Measurements from ENCODE around the gene MORC2.

DNA sequence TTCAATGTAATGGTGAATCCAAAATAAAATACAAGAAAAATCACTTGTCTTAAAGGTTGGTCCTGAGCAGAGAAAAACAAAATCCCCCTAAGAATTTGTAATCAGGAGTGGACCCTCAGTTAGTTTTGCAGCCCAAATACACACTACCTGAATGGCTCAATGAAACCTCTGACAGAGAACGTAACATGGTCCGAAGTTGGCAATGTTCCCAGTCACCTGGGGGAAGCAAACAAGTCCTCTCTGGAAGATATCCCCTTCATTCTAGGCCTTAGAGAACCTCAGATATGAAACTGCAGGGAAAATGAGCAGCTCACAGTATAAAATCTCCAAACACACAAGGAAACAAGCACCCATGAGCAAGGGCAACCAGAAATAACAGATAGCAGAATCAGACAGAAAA is 58.2 kb downstream of the MORC2 start:
- TF ChIP-seq, protein P1, sequence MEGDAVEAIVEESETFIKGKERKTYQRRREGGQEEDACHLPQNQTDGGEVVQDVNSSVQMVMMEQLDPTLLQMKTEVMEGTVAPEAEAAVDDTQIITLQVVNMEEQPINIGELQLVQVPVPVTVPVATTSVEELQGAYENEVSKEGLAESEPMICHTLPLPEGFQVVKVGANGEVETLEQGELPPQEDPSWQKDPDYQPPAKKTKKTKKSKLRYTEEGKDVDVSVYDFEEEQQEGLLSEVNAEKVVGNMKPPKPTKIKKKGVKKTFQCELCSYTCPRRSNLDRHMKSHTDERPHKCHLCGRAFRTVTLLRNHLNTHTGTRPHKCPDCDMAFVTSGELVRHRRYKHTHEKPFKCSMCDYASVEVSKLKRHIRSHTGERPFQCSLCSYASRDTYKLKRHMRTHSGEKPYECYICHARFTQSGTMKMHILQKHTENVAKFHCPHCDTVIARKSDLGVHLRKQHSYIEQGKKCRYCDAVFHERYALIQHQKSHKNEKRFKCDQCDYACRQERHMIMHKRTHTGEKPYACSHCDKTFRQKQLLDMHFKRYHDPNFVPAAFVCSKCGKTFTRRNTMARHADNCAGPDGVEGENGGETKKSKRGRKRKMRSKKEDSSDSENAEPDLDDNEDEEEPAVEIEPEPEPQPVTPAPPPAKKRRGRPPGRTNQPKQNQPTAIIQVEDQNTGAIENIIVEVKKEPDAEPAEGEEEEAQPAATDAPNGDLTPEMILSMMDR (CRISPR knock-in tag; IDR thresholded peaks at IDR 0.05) = no peak
- TF ChIP-seq POLR2AphosphoS5 (IDR thresholded peaks at IDR 0.05; ENCODE audit: low read depth, low read length) (no peak), ZFAT (CRISPR knock-in tag; conservative IDR thresholded peaks at IDR 0.05) (no peak), STAT5B (CRISPR knock-in tag; IDR thresholded peaks at IDR 0.05) (no peak), DNMT1 (CRISPR knock-in tag; IDR thresholded peaks at IDR 0.05) (no peak), ZFX (CRISPR knock-in tag; IDR thresholded peaks at IDR 0.05; ENCODE audit: low read depth) (no peak), RNF2 (conservative IDR thresholded peaks at IDR 0.05; ENCODE audit: low read depth) (no peak), ZNF782 (CRISPR knock-in tag; IDR thresholded peaks at IDR 0.05; ENCODE audit: borderline replicate concordance) (no peak)
- TF ChIP-seq, protein P2, sequence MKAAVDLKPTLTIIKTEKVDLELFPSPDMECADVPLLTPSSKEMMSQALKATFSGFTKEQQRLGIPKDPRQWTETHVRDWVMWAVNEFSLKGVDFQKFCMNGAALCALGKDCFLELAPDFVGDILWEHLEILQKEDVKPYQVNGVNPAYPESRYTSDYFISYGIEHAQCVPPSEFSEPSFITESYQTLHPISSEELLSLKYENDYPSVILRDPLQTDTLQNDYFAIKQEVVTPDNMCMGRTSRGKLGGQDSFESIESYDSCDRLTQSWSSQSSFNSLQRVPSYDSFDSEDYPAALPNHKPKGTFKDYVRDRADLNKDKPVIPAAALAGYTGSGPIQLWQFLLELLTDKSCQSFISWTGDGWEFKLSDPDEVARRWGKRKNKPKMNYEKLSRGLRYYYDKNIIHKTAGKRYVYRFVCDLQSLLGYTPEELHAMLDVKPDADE (CRISPR knock-in tag; IDR thresholded peaks at IDR 0.05) = no peak

All from HepG2 (cell line).